Tongue (tissue), 2 donors: ENCODE data around the gene CDC25B. TPM values are rescaled to one million over a fixed set of nuclear protein-coding genes. Genes with fewer than 3 reads are reported as not detected.
A peak's percentile ranks its signal among the peaks of the same experiment; 100 is the strongest.
"Not testable (repeated sequence)": the region's sequence is repeated elsewhere in the genome, so short reads cannot be mapped to it uniquely, and the experiment has no call there.

ENCODE experiments used
- DNase-seq: peaks from one replicate; pipeline ENCODE4 v3.0.0-alpha.2; 2015
- total RNA-seq: library from RNA; depleted of rRNA; stranded (reverse); fragments of >200 nt; gene quantifications from one replicate; pipeline ENCODE4 v1.2.3, GENCODE V29; 2014

The CDC25B gene
- total RNA-seq, 1 donor from 2014 or later = 52.3 TPM

DNA sequence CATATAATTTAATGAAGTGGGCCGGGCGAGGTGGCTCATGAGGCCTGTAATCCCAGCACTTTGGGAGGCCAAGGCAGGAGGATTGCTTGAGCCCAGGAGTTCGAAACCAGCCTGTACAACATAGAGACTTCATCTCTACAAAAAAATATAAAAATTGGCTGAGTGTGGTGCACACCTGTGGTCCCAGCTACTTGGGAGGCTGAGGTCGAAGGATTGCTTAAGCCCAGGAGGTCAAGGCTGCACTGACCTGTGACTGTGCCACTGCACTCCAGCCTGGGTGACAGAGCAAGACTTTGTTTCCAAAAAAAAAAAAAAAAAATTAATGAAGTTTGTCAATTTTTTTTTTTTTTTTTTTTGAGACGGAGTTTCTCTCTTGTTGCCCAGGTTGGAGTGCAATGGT lies 33.8 kb downstream of the CDC25B start:
- not testable (repeated sequence) for DNase-seq

DNA sequence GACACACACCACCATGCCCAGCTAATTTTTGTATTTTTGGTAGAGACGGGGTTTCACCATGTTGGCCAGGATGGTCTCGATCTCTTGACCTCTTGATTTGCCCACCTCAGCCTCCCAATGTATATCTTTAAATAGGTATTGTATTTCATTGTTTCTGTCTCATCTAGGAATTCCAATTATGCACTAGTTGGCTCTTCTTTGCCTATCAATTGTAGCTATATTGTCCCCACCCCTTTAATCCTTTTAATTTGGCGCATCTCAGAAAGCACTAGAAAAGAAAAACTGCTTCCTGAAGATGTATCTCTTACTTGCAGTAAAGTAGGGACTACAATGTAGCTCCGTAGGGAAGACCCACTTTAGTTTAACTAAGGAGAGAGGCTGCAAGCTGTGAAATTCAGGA lies 40.0 kb downstream of the CDC25B start:
- no peak for DNase-seq

DNA sequence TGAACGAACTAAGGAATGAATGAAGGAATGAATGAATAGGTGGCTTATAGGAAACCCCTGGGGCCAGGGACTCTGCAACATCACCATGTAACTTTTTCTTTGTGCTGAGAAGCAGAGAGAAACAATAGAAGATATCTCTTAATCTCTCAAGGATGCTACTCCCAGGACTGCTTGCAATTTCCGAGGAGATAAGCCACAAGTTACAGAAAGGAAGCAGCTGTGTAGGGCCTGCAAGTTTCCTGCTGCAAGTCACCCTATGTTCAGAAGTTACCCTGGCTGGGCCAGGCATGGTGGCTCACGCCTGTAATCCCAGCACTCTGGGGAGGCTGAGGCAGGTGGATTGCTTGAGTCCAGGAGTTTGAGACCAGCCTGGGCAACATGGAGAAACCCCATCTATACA lies 43.2 kb downstream of the CDC25B start:
- no peak for DNase-seq

DNA sequence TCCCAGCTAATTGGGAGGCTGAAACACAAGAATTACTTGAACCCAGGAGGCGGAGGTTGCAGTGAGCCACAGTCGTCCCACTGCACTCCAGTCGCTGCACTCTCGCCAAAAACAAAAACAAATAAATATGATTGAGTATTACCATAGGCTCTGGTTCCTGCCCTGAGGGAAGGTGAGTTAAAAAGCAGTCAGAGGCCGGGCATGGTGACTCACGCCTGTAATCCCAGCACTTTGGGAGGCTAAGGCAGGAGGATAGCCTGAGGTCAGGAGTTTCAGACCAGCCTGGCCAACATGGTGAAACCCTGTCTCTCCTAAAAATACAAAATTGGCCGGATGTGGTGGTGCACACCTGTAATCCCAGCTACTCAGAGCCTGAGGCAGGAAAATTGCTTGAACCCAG lies 44.1 kb downstream of the CDC25B start:
- not testable (repeated sequence) for DNase-seq

DNA sequence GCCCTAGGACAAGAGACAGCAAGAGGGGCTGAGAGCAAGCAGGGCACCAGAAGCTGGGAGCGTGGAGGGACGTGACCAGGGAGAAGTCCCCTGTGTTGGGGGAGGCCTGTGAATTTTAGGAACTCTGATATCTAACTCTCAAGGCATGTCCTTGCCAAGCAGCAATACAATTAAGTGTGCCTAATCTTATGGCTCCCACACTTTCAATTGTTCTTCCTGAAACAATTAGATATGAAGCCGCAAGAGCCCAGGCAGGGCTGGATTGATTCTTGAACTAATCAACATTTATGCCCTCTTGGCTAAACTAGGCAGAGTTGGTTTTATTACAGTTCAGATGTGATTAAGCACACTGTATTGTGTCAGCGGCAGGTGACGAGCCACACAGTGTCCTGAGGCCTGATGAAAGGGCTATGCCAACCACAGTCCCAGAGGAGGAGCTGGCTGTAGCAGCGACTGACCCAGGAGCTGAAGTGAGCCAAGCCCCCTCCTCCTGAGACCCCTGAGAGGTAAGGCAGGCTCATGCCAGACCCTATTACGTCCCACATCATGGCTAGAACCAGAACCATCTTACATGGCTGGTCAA lies 46.3 kb downstream of the CDC25B start:
- DNase-seq = no peak

DNA sequence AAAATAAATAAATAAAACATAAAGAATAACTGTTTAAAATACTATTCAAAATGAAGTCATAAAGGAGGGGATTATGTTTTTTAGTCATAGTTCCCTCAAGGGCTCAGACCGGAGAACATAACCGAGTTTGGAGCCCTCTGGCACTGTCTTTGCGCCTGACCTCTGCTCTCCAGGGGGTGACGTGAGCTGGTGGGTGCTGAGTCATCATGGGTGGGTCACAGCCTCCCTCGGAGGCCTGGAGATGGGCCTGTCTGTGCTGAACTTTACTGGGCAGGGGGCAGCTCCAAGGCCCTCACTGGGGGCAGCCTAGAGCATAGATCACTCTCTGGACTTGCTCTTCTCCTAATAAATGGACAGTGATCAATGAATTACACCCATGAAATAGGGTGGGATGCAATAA lies 47.4 kb downstream of the CDC25B start:
- DNase-seq = no peak

DNA sequence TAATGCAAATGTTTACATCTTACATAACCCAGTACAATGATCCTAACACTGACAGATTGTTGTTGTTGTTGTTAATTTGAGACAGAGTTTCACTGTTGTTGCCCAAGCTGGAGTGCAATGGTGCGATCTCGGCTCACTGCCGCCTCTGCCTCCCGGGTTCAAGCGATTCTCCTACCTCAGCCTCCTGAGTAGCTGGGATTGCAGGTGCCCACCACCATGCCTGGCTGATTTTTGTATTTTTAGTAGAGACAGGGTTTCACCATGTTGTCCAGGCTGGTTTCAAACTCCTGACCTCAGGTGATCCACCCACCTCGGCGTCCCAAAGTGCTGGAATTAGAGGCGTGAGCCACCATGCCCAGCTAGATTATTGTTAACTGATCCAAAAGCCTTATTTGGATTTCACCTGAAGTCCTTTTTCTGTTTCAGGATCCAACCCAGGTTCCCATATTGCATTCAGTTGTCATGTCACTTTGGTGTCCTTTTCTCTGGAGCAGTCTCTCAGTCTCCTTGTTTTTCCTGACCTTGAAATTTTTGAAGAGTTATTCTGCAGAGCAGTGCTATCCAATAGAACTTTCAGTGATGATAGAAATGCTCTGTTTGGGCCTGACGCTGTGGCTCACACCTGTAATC lies 48.0 kb downstream of the CDC25B start:
- DNase-seq = not testable (repeated sequence)

DNA sequence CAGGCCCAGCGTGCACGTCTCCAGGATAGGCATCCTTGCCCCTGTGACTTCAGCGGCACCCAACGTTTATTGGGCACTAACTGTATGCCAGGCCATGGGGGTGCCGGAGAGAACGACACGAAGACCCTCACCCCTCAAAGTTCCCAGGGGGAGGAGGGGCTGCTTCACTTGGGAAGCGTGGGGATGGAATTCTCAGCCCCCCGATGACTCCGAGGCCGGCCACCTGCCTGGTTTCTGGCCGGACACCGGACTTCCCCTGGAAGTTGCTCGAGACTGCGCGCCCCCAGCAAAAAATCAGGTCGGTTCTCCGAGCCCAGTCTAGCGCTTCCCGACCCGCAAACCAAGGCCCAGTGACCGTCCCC lies 50.2 kb downstream of the CDC25B start:
- no peak for DNase-seq

DNA sequence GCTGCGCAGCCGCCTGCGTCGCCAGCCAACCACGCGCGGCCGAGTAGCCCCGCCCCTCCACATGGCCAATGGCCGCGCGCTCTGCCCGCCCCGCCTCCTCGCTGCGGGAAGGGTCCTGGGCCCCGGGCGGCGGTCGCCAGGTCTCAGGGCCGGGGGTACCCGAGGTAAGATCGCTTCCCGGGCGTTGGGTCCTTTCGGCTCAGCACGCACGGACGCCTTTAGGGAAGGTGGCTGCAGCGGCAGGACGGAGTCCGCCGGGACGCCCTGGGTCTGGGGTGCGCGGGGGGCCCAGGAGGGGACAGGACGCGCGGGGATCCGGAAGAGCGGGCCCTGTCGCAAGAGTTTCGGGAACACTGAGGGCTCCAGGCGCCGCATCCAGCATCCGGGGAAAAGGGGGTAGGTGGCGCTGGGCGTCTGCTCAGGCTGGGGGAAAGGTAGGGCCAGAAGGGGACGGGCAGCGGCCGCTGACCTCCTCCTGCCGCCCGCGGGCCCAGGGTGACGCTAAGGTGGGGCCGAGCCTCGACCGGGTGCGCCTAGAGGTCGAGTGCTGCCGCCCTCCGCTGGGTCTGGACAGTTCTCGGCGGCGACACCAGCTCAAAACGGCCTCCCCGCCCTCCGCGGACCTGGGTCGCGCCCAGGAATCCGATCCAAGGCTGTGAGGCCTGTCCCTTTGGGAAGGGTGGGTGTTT lies 50.8 kb downstream of the CDC25B start, which contains the start of gene MAVS:
MAVS (plus strand) TSS at position 95 of the 689 bp plus-strand sequence. CDS start 7,791 bp downstream, outside the sequence.
- DNase-seq = peak; percentile 93

DNA sequence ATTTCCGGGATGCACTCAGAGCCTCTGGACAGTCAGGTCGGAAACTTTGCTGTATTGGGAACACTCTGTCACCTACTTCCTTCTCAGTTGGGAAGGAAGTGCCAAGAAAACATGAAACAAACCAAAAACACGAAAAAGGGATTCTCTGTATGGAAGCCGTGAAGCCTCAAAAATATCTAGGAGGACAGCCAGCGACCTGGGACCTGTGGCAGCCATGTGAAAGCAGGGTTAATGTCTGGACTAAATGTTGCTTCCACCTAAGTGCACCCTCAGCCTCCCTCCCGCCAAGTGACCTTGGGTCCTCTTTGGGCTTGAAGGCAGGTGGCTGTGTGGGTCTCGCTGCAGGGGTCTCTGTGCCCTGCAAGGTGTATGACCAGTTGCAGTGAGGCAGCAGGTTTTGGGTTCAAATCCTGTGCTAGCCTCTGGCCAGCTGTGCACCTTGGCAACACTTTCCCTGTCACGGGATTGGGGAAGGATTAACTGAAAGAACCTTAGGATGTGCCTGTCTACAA lies 51.4 kb downstream of the CDC25B start:
- DNase-seq = no peak

DNA sequence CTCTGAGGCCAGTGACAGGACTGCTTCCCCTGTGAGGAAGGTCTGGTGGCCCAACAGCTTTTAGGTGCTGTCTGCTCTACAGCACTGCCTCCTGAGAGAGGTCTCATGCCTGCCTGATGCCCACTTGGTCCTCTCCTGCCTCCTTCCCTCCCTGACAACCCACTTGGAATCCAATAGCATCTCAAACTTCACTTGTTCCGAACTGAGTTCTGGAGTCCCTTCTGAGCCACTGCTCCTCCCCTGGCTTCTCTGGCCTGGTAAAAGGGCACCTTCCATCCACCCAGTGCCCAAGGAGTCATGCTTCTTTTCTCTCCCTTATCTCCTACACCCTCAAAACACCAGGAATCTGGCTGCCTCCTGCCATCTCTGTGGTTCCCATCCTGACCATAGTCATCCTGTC lies 52.5 kb downstream of the CDC25B start:
- DNase-seq = no peak

DNA sequence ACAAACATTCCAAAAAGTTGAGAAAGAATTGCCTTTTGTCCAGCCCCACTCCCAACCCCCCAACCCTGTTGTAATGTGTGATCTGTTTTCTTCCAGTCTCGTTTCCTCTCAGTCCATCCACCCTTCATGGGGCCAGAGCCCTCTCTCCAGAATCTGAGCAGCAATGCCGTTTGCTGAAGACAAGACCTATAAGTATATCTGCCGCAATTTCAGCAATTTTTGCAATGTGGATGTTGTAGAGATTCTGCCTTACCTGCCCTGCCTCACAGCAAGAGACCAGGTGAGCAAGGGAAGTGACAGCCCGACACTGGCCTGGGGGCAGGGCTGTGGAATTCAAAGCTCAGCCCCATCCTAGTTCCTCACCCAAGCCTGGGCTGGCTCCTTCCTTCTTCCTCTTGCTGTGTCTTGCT lies 58.4 kb downstream of the CDC25B start:
- DNase-seq = no peak

Other genes with a start within 250 kb of the CDC25B start
- not detected for gene GFRA4, start 132.9 kb upstream of the CDC25B start, total RNA-seq
- gene ADAM33, start 114.3 kb upstream of the CDC25B start, total RNA-seq = 52.6 TPM
- 2.2 TPM for gene SIGLEC1, start 83.7 kb upstream of the CDC25B start, total RNA-seq
- gene HSPA12B, start 63.6 kb upstream of the CDC25B start, total RNA-seq = 26.7 TPM
- gene ADISSP, start 28.6 kb upstream of the CDC25B start, total RNA-seq = 13.5 TPM
- not detected for gene SPEF1, start 14.9 kb upstream of the CDC25B start, total RNA-seq
- gene CENPB, start 9.6 kb upstream of the CDC25B start, total RNA-seq = 61.1 TPM
- gene AP5S1, start 24.2 kb downstream of the CDC25B start, total RNA-seq = 18.0 TPM
- gene MAVS, start 50.5 kb downstream of the CDC25B start, total RNA-seq = 21.4 TPM
- 61.4 TPM for gene PANK2, start 93.1 kb downstream of the CDC25B start, total RNA-seq
- 20.7 TPM for gene RNF24, start 219.2 kb downstream of the CDC25B start, total RNA-seq